Measurements from ENCODE around the gene MFNG.

MFNG gene

DNA sequence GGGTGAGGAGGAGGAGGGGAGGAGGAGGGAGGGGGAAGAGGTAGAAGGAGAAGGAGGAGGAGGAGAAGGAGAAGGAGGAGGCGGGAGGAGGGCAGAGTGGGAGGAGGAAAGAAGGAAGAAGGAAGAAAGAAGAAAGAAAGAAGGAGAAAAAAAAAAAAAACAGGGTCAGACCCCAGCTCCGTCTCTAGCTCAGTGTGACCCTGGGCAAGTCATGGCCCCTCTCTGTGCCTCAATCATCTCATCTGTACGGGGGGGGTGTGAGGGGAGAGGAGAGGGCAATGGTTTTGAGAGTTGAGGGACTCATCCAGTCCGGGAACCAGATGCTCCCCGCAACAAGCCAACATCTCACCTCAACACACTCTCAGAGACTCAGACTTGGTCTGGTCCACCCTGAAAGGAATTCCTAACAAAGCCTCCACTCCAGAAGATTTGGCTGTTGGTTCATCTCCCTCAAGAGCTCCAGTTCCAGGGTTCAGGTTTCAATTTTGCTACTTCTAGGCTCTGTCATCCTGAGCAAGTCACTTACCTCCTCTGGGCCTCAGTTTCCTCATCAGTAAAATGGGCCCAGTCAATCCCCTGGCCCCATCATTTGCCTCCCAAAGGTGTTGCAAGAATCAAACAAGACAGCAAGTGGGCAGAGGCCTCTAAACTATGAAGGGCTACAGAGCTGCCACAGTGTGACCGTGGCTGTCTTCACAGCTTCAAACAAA lies 25.4 kb upstream of the MFNG start:
- DNase-seq (ENCODE audit: low spot score): no peak

DNA sequence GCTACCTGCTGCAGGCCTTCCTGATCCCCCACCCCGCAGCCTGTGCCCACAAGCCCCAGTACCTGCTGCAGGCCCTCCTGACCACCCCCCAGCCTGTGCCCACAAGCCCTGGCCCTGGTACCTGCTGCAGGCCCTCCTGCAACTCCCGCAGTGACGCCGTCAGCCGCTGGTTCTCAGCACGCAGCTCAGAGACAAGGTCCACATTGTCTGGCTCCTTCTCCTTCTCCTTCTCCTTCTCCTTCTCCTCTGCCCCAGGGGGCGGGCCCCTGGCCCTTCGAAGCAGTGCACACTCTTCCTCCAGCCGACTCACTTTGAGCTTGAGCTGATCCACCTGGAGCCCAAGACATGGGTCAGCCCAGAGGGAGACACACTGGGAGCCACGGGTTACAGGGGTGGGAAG lies 23.9 kb upstream of the MFNG start:
- DNase-seq (ENCODE audit: low spot score): no peak

DNA sequence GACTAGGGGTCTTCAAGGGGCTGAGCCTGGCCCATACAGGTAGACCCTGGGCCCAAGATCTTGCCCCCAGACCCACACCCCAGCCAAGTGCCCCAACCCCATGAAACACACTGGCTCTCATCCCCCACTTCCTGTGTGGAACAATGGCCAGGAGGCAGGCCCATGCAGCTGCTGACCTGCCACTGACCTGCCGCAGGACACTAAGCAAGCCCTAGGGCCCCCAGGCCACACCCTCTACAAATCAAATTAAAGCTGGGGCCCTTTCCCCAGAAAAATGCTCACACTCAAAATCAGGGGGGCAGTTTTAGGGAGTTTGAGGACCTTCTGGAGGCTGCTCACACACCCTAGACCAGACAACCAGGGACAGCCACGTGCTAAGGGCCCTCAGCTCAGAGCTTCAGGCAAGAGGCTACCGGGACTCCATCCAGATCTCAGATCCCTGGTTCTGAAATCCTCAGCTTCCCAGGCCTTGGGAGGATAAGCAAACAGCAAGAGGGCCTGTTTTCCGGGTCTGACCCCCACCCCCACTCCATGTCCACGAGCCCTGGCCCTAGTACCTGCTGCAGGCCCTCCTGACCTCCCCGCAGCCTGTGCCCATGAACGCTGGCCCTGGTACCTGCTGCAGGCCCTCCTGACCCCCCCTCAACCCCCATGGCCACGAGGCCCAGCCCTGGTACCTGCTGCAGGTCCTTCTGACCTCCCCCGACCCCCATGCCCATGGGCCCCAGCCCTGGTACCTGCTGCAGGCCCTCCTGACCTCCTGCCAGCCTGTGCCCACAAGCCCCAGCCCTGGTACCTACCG lies 23.1 kb upstream of the MFNG start:
- no peak for DNase-seq (ENCODE audit: low spot score)

DNA sequence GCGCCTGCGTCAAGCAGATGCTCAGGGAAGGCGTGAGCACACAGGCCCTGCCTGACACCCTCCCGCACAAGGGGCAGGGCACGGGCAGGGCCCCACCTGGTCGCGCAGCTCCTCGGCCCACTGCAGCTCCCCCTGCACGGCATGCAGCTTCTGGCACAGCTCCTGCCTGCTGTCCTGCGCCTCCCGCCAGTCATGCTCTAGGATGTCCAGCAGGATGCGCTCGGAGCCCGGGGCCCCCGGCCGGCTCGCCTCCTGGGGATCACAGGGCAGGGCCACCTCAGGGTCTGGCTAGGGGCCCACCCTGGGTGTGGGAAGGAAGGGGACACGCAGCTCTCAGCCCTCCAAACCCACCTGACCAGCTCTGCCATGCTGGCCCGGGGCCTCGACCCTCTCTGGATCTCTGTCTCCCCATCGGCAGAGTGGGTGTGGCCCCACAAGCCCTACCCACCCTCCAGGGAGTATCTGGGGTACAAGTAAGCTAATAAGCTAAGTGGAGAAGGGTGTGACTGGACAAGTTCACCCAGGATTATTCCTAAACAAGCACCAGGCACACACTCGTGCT lies 22.3 kb upstream of the MFNG start:
- no peak for DNase-seq (ENCODE audit: low spot score)

DNA sequence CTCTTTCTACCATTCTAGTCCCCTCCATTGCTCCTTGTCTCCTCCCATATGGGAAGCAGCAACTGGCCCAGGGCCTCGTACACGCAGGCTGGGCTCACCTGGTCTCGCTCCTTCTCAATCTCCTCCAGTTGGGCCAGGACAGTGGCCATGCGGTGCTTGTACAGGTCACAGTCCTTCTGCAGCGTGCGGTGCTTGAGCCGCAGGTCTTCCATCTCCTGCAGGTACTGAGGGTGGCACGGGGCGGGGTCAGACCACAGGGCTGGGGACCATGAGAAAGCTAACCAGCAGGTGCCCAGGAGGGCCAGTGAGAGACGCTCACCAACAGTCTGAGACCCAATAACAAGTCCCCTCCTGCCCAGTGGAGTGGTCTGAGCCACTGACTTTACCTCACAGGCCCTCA lies 21.5 kb upstream of the MFNG start:
- no peak for DNase-seq (ENCODE audit: low spot score)

DNA sequence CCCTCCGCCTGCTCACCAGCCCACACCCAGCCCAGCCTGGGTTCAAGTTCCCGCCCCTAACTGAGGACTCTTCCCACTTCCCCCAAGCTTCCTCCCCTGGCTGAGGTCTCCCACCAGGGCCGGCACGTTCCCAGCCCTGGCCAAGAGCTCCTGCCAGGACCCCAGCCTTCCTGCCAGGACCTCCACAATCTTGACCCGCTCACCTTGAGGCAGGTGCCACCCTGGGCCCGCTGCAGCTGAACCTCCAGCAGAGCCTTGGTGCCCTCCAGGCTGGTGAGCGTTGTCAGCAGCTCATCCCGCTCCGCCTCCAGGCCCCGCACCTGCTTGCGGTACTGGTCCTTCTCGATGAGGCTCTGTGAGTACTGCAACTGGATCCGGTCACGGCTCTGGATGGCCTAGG lies 19.8 kb upstream of the MFNG start:
- DNase-seq (ENCODE audit: low spot score): no peak

DNA sequence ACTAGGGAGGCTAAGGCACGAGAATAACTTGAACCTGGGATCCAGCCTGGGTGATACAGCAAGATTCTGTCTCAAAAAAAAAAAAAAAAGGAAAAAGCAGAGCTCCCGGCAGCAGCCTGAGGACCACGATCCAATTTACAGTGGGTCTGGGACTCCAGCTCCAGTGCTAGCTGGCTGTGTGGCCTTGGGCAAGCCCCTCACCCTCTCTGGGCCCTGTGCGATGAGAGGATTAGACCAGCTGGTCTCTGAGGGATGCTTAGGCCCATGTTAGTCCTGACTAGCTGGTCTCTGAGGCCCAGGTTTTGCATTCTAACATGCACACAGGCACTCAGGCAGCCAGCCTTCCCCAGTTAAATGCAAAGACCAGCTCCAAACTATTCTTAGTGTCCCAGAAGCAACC lies 19.4 kb upstream of the MFNG start:
- DNase-seq (ENCODE audit: low spot score): no peak

DNA sequence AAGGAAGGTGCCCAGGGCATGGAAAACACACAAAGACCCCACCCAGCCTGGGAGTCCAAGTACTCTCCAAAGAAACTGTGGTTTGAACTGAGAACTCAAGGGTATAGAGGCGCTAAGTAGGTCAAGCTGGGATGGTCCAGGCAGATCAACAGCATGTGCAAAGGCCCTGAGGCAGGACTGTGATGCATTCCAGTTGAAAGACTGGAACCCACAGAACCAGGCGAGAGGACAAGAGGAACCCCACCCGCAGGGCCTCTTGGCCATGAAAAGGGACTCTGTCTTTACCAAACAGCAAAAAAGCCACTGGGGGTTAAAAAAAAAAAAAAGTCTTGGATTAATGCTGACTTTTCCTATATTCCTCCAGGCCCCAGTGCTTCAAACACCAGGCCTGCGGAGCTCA lies 18.8 kb upstream of the MFNG start:
- DNase-seq (ENCODE audit: low spot score): no peak

DNA sequence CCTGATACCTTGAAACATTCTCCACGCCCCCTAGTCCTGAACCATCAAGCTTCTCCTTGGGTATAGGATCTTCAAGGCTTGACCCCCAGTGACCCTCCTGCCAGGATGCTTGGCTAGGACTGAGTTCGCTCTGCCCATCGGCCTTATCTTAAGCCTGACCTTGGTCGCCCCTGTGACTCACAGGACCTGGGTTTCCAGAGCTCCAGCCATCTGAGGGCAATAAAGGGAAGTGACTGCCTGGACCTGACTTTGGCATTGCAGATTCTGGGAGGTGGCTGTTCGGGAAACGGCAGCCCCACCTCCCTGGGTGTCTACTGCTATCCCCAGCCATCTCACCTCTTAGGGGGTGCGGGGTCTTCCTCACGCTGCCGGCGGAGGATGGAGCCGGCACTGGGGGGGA lies 17.7 kb upstream of the MFNG start:
- peak; percentile 69 for DNase-seq (ENCODE audit: low spot score)

DNA sequence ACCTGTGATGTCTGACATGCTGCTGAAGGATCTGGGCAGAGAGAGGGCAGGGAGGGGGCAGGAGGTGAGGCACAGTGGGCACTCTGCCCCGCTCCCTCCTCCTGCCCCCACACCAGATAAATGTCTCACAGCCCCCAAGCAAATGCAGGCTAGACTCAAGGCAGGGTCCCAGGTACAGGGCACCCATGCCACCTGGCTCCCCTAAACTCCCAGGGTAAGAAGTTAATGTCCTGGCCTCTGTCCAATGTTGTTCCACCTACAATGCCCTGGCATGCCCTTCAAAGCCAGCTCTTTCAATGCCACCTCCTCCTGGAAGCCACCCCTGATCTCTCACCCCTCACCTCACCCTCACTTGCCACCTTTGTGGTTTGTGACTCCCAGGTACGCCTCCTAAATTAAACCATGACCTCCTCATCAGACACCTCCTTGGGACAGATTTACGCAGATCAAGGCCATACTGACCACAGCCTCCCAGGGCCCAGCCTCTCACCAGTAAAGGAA lies 17.0 kb upstream of the MFNG start:
- no peak for DNase-seq (ENCODE audit: low spot score)

DNA sequence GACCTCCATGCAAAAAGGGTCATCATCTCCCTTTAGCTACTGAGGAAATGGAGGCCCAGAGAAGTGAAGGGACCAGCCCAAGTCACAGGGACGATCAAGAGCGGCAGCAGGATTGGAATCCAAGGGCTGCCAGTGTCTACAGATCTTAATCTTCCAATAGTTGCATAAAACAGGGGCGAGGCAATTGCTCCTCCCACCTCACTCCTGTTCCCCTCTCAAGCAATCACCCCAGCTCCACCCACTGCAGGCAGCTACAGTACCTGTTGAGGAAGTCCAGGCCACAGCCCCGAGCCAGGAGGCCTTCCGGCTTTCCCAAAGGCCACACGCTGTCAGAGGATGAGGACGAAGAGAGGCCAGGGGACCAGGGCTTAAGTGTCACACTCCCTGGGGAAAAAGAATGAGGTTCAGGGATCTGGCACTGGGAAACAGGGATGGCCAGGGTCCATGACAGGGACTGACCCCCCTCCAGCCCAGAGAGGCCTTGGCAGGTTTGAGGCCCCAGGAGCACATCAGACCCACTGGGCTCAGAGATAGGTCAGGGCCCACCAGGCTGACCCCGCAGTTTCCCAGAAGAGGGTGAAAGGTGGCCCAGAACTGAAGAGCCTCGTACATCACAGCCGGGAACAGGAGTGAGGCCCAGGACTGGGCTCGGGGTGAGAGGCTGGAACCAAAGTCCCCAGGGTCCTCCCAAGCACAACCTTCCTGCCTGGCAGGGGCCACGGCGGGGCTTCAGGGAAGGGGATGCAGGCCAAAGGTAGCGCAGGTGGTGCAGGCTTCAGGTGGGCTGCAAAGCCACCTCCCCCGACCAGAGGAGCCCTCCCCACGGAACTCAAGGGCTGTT lies 16.4 kb upstream of the MFNG start:
- peak; percentile 90 for DNase-seq (ENCODE audit: low spot score)

DNA sequence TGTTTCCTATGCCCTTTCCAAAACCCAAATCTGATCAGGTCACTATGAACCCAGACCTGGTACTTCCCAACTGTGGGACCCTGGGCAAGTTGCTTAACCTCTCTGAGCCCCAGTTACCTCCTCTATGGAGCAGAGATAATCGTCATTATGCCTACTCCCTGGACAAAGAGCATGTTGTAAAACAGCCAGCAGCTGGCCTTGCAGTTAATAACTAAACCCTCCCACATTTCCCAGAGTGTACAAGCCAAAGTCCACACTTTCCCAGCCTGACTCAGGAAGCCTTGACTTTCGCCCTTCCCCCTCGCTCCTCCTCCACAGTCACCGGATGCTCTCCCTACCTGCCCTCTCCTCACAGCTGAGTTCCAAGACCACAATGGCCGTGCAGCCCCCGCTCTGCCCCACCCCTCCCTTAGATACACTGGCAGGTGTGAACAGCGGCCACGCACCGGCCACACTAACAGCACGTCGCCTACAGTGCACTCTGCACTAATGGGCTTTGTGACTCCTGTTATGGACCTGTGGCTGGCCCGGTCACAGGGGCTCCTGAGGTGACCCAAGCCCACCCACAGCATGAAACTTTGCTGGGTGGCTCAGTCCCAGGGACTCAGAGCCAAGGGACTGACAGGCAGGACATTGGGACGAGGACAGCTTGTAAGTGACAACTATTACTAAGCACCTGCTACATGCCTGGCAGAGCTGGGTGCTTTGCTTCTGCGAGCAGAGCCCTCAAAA lies 15.6 kb upstream of the MFNG start:
- DNase-seq (ENCODE audit: low spot score): peak; percentile 97

DNA sequence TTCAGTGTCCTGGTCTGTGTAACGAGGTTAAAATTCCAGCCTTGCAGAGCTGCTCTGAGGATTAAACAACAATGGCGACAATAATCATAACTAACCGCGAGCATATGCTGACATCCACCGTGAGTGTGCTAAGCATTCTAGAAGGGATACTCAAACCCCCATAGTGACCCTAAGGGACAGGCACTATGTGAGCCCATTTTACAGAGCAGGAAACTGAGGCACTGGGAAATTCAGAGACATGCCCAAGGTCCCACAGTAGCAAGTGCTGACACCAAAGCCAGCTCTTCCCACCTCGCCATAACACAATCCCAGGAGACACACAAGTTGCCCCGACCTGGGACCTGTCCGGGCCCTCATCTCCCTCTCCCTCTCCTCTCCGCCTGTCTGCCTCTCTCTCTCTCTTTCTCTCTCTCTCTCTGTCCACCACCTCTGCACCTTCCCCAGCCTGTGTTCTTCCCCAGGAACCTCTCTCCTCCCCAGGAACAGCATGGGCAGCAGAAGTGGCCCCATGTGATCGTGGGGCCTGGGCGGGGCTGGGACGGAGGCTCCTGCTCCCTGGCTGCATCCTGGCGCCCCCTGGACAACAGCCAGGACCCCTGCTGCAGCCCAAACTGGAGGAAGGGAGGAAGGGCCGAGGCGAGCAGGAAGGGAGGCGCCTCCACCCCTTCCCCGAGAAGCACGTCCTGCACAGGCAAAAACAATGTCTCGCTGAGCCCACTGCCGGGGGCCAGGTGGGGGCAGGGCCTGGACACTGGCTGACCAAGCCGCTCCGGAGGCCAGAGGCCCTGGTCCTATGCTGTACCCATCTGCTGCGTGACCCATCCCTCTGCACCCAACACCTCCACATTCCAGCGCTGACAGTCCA lies 14.8 kb upstream of the MFNG start:
- DNase-seq (ENCODE audit: low spot score): peak; percentile 55

DNA sequence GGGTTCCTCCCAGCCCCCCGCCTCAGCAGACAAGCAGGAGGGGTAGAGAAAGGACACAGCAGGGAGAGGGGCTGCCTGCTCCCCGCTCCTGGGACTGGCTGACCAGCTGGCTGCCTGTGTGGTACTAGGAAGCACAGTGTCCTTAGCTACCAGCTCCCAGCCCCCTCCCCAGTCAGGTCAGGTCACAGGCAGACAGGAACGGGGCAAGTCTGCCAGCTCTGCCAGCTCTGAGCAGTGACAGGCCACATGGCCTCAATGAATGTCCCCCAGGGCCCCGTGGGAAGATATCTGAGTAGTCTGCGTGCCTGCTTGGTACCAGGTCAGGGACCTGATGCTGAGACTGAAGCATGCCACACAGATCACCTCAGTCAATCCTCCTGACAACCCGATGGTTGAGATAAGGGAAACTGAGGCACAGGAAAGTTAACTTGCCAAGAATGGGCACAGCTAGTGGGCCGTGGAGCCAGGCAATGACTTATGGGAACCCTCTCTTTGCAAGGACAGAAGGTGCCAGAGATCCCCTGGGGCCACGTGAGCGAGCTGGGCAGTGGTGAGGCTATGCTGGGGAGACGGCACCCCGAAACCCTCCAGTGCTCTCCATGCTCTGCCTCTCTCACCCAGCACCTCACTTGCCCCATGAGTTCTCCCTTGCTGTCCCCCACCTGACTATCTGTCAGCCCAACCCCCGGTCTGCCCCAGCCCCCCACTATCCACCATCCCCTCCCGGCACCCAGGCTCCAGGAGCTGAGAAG lies 13.8 kb upstream of the MFNG start:
- no peak for DNase-seq (ENCODE audit: low spot score)

DNA sequence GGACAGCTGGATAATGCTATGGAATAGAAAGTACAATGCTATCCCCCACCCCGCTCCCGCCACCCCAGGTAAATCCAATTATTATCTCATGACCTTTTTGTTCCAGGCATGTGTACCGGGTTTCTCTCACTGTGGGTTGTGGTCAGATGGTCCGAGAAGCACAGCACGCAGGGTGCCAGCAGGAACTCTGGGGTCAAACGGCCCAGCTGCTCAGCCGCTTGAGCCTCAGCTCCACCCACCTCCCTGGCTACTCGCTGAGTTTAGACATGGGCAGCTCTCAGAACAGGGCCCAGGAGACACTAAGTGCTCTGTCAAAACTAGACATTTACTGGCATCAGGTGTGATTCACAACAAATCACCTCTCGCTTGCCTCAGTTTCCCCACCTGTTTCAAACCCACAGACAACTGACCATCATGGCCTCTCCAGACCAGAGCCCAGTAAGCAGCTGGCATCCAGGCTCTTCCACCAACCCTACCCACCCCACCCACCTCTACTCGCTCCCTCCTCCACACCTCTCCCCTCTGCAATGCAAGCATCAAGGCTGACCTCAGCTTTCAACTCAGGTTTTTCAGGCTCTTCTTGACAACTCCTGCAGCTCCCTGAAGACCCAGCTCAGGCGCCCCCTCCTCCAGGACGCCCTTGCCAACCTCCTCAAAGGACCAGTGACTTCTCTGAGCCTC lies 13.0 kb upstream of the MFNG start:
- no peak for DNase-seq (ENCODE audit: low spot score)

DNA sequence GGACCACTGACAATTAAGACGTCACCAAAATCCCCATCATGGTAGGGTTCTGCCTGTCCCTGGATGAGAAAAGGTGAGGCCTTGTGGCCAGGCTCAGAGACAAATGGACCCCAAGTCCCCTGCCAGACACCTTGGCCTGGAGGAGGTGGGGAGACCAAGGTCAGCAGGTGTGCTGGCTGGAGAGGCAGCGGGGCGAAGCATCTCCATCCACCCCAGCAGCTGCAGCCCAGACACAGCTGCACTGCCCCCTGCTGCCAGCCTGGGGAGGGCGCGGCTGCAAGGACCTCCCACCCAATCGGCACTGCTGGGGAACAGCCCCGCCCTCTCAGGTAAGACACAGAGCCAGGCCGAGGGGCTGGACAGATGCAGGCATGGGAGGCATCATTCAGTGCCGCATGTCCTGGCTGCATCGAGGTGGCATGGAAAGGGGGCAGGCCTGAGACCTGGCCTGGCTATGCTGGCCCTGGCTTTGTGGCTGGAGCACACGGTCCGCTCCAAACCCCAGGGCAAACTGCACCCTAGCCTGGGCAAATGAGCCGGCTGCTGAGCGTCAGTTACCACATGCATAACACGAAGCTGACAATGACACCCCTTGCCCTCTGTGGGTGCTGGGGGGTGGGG lies 12.2 kb upstream of the MFNG start:
- DNase-seq (ENCODE audit: low spot score): peak; percentile 97

DNA sequence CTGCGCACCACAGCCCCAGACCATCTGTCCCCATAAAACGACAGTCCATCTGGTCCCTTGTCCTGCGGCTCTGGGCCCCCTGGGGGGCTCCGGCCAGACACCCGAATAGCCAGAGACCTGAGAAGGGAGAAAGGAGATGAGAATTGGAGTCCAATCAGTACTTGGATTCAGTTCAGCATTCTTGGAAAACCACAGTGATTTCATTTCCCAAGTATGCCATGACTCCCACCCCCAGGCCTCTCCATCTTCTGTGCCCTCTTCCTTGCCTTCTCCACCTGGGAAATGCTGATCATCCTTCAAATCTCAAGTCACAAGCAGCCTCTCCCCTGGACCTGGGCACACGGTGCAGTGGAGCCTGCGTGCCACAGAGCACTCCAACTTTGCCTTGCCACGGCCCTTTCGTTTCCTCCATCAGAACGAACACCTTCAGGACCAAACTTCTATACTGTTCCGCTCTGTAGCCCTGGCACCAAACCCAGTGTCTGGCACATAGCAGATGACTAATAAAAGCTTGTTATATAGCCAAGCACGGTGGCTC lies 10.9 kb upstream of the MFNG start:
- no peak for DNase-seq (ENCODE audit: low spot score)

DNA sequence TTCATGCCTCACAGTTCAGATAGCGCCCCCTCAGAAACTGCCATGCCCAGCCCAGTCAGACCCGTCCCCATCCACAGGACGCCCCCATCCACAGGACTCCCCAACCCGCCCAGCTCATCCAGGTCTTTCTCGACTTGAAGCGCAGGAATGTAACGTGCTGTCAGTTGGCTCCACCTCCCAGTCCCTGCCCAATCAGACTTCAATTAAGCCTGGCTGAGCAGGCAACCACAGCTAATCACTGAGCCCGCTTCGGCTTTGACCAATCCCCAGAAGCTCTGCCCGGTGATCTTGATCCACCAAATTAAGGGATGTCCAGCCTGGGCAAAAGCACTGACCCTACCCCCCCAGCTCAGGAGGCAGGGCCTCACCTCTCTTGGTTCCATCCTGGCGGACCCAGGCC lies 10.5 kb upstream of the MFNG start:
- no peak for DNase-seq (ENCODE audit: low spot score)

DNA sequence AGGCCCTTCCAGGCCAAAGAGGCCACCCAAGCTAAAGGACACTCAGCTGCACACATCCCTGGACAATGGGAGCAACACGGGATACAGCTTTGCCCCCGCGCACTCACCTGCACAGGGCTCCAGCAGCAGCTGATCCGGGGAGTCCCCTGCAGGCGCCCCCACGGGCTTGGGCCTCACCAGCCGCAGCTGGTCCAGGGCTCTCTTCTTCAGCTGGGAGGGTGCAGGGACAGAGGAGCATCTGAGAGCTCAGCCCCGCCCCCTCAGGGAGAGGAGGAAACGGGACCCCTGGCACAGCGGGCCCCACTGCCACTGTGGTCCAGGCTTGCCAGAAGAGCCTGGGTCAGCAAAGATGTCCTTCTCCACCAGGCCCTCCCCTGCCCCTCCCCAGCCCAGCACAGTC lies 7.8 kb upstream of the MFNG start:
- DNase-seq (ENCODE audit: low spot score): no peak

Data from HuH-7 (cell line).